Measurements from ENCODE around the gene HLA-F.

Gene HLA-F

DNA sequence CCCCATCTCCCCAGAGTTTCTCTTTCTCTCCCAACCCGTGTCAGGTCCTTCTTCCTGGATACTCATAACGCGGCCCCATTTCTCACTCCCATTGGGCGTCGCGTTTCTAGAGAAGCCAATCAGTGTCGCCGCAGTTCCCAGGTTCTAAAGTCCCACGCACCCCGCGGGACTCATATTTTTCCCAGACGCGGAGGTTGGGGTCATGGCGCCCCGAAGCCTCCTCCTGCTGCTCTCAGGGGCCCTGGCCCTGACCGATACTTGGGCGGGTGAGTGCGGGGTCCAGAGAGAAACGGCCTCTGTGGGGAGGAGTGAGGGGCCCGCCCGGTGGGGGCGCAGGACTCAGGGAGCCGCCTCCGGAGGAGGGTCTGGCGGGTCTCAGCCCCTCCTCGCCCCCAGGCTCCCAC lies at the start of gene HLA-F:
HLA-F (plus strand) TSS at position 173 of the 404 bp plus-strand sequence; CDS start at position 203, 30 bp downstream.
- DNase-seq = peak; percentile 91

DNA sequence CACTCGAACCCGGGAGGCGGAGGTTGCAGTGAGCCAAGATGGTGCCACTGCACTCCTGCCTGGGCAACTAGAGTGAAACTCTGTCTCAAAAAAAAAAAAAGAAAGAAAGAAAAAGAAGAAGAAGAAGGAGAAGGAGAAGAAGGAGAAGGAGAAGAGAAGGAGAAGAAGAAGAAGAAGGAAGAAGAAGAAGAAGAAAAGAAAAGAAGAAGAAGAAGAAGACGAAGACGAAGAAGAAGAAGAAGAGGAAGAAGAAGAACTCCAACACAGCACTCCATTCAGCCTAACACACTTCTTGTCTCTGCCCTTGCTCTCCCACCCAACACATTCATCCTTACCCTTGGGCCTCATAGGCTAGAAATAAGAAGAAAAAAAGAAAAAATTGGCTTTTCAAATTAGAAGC lies 49.2 kb upstream of the HLA-F start:
- DNase-seq = no peak

DNA sequence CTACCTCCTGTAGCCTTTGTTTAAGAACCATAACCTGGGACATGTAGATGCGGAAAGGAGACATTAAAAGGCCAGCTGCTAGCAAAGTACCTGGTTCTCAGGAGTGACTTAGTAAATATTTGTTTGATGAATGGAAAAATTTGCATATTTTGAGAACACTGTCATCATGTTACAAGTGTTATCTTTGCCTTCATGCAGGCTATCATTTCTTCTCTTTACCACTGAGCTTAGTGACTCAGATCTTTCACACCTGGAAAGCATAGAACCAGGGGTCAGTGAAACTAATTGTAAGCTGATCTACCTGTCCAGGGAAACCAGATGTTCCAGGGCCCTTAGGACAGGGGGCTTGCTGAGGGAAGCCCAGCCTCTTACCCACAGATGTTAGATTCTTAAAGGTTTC lies 47.7 kb upstream of the HLA-F start:
- no peak for DNase-seq

DNA sequence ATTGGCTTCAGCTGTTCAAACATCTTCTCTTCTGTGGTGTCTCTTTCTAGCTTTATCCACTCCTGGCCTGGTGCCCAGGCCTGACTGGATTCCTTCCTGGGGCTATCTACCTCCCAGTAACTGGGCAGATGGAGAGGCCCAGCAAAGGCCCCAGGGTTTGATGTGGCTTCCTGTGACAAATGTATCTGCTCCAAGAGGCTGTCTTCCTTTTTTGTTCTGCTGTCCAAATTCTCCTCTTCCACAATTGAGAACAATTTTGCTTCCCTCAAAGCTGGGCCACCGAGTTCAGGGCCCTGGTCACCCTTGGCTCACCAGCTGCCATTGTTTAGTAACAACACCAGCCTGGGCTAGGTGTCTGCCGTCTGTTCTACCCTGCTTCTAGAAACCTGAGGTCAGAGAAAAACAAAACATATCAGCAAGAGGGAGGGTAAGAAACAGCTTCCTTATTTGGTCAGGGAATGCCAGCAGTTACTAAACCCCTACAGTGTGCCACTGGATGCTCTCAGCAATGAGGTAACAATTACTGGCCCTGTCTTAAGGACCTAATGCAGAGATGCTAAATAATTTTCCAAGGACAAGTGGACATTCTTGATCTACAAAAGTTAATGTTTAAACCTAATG lies 46.1 kb upstream of the HLA-F start:
- no peak for DNase-seq

DNA sequence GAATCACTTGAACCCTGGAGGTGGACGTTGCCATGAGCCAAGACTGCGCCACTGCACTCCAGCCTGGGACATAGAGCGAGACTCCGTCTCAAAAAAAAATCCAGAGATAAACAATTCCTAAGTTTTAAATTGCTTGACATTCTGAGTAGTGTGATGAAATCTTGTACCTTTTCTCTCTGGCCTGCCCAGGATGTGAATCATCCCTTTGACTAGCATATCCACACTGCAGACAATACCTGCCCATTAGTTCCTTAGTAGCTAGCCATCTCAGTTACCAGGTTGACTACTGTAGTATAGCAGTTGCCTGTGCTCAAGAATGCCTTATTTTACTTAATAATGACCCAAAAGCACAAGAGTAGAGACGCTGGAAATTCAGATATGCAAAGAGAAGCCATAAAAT lies 45.1 kb upstream of the HLA-F start:
- DNase-seq = no peak

DNA sequence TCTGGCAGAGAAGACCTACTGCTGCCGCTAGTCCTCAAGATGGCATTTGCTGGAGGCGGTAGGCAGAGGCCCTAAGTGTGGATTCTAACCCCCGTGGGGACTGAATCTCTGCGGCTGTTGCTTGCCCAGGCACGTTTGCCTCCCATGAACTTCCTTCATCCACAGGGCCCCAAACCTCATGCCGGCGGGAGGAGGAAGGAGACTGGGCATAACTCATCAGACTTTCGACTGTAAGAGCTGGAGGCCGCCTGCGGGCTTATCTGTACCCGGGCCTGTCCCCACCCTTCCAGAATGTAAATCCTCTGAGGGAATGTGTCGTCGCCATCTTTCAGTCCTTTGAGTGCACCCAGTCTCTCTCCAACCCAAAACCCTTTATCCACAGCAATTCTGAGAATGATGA lies 43.3 kb upstream of the HLA-F start:
- no peak for DNase-seq

DNA sequence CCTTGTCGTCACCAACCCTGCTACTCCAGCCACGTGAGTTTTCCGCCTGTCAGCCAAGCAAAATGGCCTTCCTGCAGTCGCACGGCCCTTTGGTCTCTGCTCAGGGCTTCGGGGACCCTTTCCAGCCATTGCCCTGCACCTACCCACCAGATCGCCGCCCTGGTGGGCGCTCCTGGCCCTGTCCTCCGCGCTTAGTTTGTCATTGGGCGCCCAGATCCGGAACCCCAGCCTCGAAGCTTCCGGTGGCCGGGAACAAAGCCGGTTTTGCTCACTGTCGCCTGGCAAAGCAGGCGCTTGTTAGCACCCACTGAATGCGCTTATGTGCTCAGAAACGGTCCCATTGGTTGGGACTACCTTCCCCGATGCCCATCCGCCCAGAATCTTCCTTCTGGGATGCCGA lies 42.8 kb upstream of the HLA-F start:
- DNase-seq = no peak

DNA sequence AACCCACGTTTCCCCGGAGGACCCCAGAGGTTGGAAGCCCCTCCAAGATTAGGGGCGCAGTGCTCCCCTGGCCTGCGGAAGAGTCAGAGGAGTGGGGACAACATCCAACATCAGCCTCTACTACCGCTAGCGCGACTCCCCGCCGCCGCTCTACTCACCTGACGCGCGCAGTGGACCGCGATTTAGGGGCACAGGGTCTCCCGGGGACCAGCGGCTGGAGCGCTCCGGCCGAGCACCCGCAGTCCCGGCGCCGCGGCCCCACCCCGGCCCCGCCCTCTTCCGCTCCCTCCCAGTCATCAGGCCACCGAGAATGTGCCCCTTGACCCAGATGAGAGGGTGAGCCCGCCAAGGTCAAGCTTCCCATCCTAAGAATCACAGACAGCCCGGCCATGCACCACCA lies 42.3 kb upstream of the HLA-F start, which contains the start of gene ZFP57:
ZFP57 (minus strand) TSS at position 249 of the 400 bp plus-strand sequence. CDS start 4,149 bp downstream, outside the sequence.
- DNase-seq = no peak

DNA sequence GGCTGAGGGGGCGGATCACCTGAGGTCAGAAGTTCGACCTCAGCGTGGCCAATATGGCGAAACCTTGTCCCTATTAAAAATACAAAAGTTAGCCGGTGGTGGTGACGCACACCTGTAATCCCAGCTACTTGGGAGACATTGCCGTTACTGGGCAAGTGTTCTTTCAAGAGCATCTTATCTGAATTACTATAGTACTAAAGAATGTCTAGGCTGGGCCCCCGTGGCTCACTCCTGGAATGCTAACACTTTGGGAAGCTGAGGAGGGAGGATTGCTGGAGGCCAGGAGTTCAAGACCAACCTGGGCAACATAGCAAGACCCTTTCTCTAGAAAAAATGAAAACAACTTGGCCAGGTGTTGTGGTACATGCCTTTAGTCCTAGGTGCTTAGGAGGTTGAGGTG lies 41.4 kb upstream of the HLA-F start:
- no peak for DNase-seq

DNA sequence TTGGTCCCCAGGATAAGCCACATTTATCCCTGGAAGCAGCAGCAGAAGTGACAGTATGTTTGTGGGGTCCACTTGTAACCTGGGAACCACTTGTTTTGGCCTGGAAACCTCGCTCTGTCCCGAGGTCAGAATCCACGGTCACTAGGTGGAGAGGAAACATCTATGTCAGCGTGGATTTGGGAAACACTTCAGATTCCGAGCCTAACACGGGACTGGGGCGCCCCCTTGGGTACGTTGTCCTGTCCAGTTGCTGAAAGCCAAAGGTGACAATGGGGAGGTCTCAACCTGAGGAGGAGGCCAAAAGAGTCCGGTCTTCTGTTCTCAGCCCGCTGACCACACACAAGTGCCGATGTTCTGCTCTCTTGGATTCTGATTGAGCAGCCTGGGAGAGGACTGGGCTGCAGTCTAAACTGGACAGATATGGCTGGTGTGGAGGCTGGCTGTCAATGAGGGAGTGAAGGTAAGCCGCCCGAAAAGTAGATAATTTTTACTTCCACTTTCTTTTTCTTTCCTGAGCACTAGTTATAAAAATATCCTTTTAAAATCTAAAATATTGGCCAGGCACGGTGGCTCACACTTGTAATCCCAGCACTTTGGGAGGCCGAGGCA lies 37.4 kb upstream of the HLA-F start:
- DNase-seq = no peak

DNA sequence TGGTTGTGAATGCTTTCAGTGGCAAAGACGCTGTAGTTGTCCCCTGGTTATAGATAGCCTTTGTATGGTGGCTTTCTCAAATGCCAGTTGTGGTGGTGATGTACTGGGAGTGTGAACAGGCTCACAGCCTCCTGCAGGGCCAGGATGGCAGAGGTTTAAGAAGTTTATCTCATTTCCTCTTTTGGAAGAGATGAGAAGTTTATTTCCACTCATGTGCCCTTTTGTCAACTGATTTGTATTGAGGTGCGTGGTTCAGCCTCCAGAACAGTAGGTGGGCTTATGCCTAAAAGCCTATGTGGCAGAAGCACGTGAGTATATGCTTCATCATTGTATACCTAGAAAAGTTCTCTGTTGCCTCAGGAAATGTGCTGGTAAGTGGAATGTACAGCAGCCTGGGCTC lies 28.6 kb upstream of the HLA-F start:
- DNase-seq = no peak

DNA sequence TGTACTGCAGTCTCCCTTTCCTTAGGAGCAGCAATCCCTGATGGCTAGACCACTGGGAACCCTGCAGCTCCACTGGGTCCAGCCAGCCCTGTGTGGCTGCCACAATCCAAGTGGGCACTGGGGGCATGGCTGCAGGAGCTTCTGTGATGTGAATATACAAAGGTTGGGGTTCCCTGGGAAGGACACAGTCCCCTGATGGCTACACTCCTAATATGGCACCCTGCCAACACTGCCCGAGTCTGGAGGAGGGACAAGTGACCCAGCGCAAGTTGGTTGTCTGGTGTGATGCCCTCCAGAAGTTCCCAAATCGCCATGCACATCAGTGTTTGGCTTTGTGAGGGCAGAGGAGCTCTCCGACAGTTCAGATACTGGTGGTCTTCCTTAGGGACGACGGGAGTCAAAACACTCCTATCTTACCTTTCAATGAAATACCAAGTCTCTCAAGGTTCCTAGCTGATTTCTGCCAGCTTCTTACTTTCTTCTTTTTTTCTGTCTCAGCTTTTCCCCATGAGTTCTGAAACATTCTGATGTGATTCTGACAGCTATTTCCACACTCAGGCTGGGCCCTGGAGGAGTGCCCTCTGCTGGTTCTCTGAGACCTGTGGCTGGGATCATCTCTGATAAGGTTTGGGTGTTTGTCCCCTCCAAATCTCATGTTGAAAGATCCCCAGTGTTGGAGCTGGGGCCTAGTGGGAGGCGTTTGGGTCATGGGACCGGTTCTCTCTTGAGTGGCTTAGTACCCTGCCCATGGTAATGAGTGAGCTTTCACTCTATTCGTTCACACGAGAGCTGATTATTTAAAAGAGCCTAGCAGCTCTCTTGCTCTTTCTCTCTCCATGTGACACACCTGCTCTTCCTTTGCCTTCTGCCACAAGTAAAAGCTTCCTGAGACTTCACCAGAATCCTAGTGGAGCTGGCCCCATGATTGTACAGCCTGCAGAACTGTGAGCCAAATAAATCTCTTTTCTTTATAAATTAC lies 26.8 kb upstream of the HLA-F start:
- no peak for DNase-seq

DNA sequence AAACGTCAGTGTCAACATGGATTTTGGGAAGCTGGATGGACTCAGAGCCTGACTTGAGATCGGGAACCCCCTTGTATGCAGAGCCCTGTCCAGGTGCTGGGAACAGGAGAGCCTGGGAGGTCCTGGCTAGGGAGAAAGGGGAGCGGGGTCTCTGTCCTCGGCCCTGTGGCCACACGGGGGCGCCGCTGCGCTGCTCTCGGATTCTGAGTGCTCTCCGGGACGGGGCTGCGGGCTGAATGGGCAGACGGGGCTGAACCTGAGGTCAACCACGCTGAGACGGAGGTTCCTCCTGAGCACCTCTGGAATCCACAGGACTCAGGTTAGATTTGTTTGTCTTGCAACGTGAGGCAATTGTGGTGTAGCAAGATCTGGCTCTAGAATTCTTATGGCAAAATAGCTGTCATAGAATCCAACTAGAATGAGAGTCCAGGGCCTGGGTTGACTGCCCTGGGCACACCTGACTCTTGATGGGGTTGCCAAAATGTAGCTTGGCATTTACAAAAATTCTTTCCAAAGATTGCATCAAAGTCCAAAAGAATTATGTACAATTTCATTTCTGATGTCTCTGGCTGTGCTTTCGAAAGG lies 20.6 kb upstream of the HLA-F start:
- peak; percentile 30 for DNase-seq

DNA sequence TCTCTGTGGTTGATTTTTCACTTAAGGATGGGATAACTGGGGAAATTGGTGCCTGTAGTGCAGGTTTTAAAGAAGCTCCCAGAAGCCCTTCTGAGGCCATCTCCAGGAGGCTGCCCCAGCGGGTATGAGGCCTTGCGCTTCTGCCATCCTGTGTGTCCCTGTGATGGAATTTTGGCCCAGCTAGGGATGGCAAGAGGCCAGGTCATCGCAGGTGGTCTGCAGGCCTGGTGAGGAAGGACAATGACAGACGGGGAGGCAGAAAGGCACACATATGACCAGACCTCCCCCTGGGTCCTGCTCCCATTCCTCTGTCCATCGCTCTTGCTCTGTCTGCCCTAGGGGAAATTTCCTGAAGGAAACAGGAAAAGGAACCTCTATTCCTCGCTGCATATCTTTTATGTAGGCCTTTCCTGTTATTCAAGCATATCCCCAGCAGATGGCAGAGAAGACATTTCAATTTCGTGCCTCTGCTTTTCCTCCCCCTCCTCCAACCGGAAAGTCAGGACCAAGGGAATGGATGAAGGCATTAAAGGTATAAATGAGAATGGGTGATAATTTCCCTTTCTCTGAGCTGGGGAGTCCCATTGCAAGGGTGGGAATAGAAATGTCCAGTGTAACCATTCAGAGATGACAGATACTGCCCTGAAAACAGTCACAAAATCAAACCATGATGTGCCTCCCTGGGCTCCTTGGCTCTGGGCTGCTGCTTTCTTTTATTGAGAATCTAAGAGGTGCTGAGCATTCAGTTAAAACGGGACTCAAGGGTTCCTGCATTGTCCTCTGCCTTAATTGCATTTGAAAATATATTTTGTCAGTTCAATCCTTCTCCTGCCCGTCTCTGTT lies 17.6 kb upstream of the HLA-F start:
- peak; percentile 80 for DNase-seq

DNA sequence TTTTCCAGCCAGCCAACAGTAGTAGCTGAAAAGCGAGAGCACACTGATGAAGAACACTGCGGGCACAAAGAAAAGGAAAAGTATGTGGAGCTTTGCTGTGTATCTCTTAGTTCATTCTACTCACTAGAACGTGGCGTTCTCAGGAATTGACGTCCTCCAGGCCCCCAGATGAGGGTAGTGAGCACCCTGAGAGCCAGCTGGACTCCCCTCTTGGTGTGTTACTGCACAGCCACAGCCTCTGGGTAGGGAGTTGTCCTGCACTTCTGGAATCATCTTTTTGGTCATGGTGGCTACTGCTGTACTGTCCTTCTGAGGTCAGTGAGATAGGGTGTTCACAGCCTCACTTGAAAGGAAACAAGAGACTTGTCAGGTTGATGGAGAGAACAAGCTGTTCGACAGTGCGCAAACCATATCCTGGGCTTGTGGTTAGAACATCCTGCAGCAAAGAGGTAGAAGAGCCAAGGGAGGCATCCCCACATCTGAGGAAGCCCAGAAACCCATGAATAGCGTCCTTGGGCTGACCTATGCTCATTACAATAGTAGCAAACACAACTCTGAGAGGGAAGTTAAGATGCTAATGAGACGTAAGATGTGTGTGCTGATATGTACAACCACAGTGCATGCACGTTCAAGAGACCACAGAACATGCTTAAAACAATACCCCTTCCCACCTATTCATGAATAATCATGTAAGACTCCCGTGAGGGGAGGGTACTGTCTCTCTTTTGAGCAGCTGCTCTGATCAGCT lies 14.6 kb upstream of the HLA-F start:
- DNase-seq = no peak

DNA sequence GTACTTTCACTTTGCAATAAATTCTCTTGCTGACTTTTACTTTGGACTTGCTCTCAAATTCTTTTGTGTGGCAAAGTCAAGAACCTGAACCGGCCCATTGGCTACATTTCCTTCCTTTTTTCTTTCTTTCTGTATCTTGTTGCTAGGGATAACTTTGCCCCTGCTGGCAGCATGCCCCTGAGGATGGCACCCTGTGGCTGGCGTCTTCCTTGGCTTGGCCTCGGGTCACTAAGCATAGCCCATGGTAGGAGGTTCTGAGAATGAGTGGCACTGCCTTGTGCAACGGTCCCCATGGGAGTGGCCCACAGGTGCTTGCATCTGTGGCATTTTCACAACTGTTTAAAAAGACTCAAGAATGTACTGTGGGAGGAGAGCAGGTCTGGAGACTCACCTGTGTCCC lies 14.0 kb upstream of the HLA-F start:
- no peak for DNase-seq

DNA sequence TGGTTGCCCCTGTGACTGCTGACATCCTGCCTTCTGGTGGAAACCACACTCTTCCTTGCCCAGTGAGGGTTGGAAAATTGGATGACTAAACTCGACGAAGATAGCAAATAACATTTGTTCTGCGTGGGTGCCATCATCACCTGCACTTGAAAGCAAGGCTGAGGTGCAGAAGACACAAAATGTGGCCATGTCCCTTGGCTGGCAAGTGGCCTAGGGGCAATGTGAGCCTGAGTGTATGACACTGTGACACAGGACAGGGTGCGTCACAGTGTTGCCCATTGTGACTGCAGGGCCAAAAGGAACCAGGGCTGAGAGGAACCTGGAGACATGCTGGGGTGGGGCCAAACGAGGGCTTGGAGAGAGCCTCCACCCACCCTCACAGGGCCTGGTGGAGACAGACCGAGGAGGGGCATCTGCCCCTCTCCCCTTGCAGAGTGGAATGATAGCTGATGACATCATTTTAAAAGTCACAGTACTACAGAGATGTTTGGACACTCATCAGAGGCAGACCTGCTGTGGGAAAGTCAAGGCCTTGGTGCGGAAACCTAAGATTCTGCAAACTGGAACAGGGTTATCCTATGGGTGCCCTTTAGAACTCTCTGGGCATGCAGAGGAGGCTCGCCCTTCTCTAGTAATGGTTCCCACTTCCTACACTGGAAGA lies 12.8 kb upstream of the HLA-F start:
- DNase-seq = no peak

DNA sequence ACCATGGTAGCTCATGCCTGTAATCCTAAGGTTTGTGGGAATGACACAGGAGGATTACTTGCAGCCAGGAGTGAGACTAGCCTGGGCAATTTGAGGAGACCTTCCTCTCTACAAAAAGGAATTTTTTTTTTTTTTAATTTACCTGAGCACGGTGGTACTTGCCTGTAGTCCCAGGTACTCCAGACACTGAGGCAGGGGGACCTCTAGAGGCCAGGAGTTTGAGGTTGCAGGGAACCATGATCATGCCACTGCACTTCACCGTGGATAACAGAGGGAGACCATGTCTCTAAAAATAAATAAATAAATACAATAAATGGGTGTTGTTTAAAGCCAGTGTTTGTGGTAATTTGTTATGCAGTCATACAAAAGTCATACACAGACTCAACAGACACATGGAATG lies 2.4 kb upstream of the HLA-F start:
- DNase-seq = no peak

DNA sequence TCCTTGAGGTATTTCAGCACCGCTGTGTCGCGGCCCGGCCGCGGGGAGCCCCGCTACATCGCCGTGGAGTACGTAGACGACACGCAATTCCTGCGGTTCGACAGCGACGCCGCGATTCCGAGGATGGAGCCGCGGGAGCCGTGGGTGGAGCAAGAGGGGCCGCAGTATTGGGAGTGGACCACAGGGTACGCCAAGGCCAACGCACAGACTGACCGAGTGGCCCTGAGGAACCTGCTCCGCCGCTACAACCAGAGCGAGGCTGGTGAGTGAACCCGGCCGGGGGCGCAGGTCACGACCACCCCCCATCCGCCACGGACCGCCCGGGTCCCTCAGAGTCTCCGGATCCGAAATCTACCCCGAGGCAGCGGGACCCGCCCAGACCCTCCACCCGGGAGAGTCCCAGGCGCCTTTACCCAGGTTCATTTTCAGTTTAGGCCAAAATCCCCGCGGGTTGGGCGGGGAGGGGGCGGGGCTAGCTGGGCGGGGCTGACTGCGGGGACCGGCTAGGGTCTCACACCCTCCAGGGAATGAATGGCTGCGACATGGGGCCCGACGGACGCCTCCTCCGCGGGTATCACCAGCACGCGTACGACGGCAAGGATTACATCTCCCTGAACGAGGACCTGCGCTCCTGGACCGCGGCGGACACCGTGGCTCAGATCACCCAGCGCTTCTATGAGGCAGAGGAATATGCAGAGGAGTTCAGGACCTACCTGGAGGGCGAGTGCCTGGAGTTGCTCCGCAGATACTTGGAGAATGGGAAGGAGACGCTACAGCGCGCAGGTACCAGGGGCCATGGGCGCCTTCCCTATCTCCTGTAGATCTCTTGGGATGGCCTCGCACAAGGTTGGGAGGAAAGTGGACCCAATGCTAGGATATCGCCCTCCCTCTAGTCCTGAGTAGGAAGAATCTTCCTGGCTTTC lies 693 bp downstream of the HLA-F start:
- peak; percentile 32 for DNase-seq

All from eye (tissue), 1 donor.